Heart right ventricle (tissue), 16 donors: Measurements from ENCODE around the gene VTCN1. TPM values are rescaled to one million over a fixed set of nuclear protein-coding genes. Genes with fewer than 3 reads are reported as not detected.

Source experiments
- ATAC-seq, 8 donors: fragments of 200-7000 bp; cut with Tn5 transposase; one replicate each; pipeline ENCODE4 v1.9.1; 2020; ENCODE audit warnings: mild to moderate bottlenecking in 8 of 8, moderate library complexity in 8 of 8, moderate number of reproducible peaks in 1 of 8
- DNase-seq, 2 donors: peaks; one replicate each; pipeline ENCODE4 v3.0.0-alpha.2; 2020
- H3K27ac ChIP-seq, 10 donors: fragments of 200-600 bp; sonication (generic) in 2 of 10; one replicate each; pipeline versions ENCODE4 v1.5.0 to v1.8.0; 2020 to 2022; ENCODE audit warnings: mild to moderate bottlenecking in 3 of 10
- H3K27me3 ChIP-seq, 7 donors: fragments of 200-600 bp; one replicate each; pipeline ENCODE4 v1.8.0; 2021 to 2022; ENCODE audit warnings: mild to moderate bottlenecking in 2 of 7
- H3K36me3 ChIP-seq, 9 donors: fragments of 200-600 bp; sonication (generic) in 1 of 9; one replicate each; pipeline versions ENCODE4 v1.5.0 to v1.8.0; 2020 to 2022; ENCODE audit warnings: mild to moderate bottlenecking in 2 of 9
- H3K4me1 ChIP-seq, 9 donors: fragments of 200-600 bp; sonication (generic) in 1 of 9; one replicate each; pipeline versions ENCODE4 v1.5.0 to v1.8.0; 2020 to 2022; ENCODE audit warnings: mild to moderate bottlenecking in 4 of 9
- H3K4me3 ChIP-seq, 10 donors: fragments of 200-600 bp; sonication (generic) in 2 of 10; one replicate each; pipeline versions ENCODE4 v1.5.0 to v1.8.0; 2020 to 2022; ENCODE audit warnings: mild to moderate bottlenecking in 7 of 10, moderate library complexity in 2 of 10
- H3K9me3 ChIP-seq, 11 donors: fragments of 200-600 bp in 10 of 11; sonication (generic) in 2 of 11; one replicate each; pipeline versions ENCODE4 v1.5.0 to v1.8.0; 2013 to 2022; ENCODE audit warnings: mild to moderate bottlenecking in 2 of 11, control low read depth in 1 of 11, moderate library complexity in 1 of 11
- CTCF ChIP-seq, 9 donors: fragments of 200-600 bp; sonication (generic) in 2 of 9; IDR thresholded peaks; one replicate each; pipeline versions ENCODE4 v1.5.0 to v1.8.0; 2021 to 2022; ENCODE audit warnings: antibody characterized with exemption in 9 of 9, mild to moderate bottlenecking in 5 of 9, moderate library complexity in 1 of 9
- whole genome bisulfite sequencing, 2 donors: extraction: QIAGEN DNeasy Blood & Tissue Kit; methylation state at CpG; one replicate each; pipeline ENCODE4 v1.1.7; 2013; ENCODE audit warnings: inconsistent platforms in 1 of 2; 5-methylcytosine and 5-hydroxymethylcytosine counted together
- intact Hi-C, 10 donors: fragments of 100-400 bp; cut with DNase I; formaldehyde crosslinking; loops; one replicate each; pipeline versions ENCODE4 v1.11.1 to v1.14.2; 2022
- polyA plus RNA-seq, 2 donors: library from polyadenylated mRNA; stranded (reverse); fragments of 200-250 nt; gene quantifications; one replicate each; pipeline ENCODE4 v1.2.3, GENCODE V29; 2013
- total RNA-seq, 10 donors: library from RNA; stranded (reverse); fragmentation: NEBNext Ultra II Directional in 3 of 10; extraction: Animal tissue kit (Norgen Biotek cat#: 25700) in 3 of 10; gene quantifications; one replicate each; pipeline versions ENCODE4 v1.2.1 to v1.2.4, GENCODE V29; 2021 to 2023
- donor health status: Arrhythmogenic right ventricular cardiomyopathy.
- donor health status: ischemic (EF 13 %, LVEDD 7.1; RV severe dilation, severe dysfunction).
- donor health status: healthy with polysubstance abuse.
- donor health status: DM: no; HTN: yes; CAD: no.
- donor health status: DM: no; HTN: no; CAD: no.
- donor health status: ischemic (EF 25% LVEDD 6.9; RV normal size, moderate dysfunction).
- donor health status: ischemic (EF 25% LVEDD 5.7; RV mildly dilated, moderate dysfunction).
- donor health status: healthy.
- donor health status: DM: yes; HTN: yes; CAD: no.
- donor health status: Ischemic cardiomyopathy.
- donor health status: ischemic (EF 35%, LVEDD 5.7; RV mildly dilated, moderate dysfunction).
- donor health status: nonischemic (EF 11% LVEDD 7.7; RV severe dilation, severe dysfunction).
- donor health status: DM: yes; HTN: yes; CAD: no.
- donor health status: PGD.
- donor health status: ischemic (EF 29% LVEDD 5.4; RV normal size, mild dysfunction).
- donor health status: nonischemic (EF 23%, LVEDD 6.1; RV moderate dilation, normal function).

VTCN1 gene
- total and polyA plus RNA-seq, 12 donors = 0.17 TPM; not detected in 11

GRCh38 chr1:117138106-117138505, 72.6 kb downstream of the VTCN1 start:
- Histone ChIP-seq H3K27ac (no peak overlapping the region), H3K4me3 (no peak overlapping the region), H3K27me3 (no peaks in the 10 kb centered on the region), H3K9me3 (no peaks in the 10 kb centered on the region), H3K4me1 (peaks cover 0 to 5% (median 0%) of the 10 kb centered on the region in 9 donors), H3K36me3 (no peaks in the 10 kb centered on the region)
- ATAC-seq (no peak), DNase-seq (no peak)
- no peak for TF ChIP-seq CTCF (IDR thresholded peaks at IDR 0.05)
- intact Hi-C loops = no loop called here
- 91 to 95% methylated on average over 3 of the region's 3 CpGs for WGBS, 2 donors

- Histone ChIP-seq H3K27ac (no peak overlapping the region), H3K27me3 (no peaks in the 10 kb centered on the region), H3K4me3 (no peak overlapping the region), H3K36me3 (no peaks in the 10 kb centered on the region), H3K9me3 (no peaks in the 10 kb centered on the region), H3K4me1 (peaks cover 0 to 5% (median 0%) of the 10 kb centered on the region in 9 donors)
- intact Hi-C loops = no loop called here
- WGBS, 2 donors = 84 to 91% methylated on average over 3 of the region's 3 CpGs
- ATAC-seq = no peak
- DNase-seq = no peak
- TF ChIP-seq CTCF (IDR thresholded peaks at IDR 0.05) = no peak
Observed at GRCh38 chr1:117137281-117137855, 73.4 kb downstream of the VTCN1 start.

GRCh38 chr1:117136749-117137148, 74.0 kb downstream of the VTCN1 start:
- H3K4me3 ChIP-seq = no peak overlapping the region
- H3K9me3 ChIP-seq = no peaks in the 10 kb centered on the region
- H3K27ac ChIP-seq = no peak overlapping the region
- no peaks in the 10 kb centered on the region for H3K27me3 ChIP-seq
- TF ChIP-seq CTCF (IDR thresholded peaks at IDR 0.05) = no peak
- no peak for ATAC-seq
- WGBS, 2 donors = 70 to 75% methylated on average over 2 of the region's 2 CpGs
- DNase-seq = no peak
- H3K36me3 ChIP-seq = no peaks in the 10 kb centered on the region
- intact Hi-C loops = no loop called here
- H3K4me1 ChIP-seq = peaks cover 0 to 5% (median 0%) of the 10 kb centered on the region in 9 donors

GRCh38 chr1:117135329-117135728, 75.4 kb downstream of the VTCN1 start:
- TF ChIP-seq CTCF (IDR thresholded peaks at IDR 0.05) = no peak
- ATAC-seq = no peak
- no peak for DNase-seq
- no peaks in the 10 kb centered on the region for H3K9me3 ChIP-seq
- H3K36me3 ChIP-seq = no peaks in the 10 kb centered on the region
- no peak overlapping the region for H3K4me3 ChIP-seq
- 81 to 83% methylated on average over 2 of the region's 2 CpGs for WGBS, 2 donors
- peaks cover 0 to 10% (median 0%) of the 10 kb centered on the region in 9 donors for H3K4me1 ChIP-seq
- no peak overlapping the region for H3K27ac ChIP-seq
- no peaks in the 10 kb centered on the region for H3K27me3 ChIP-seq
- intact Hi-C loops = no loop called here
